H9 (cell line): Measurements from ENCODE around the gene TRAK1. TPM values are rescaled to one million over a fixed set of nuclear protein-coding genes. Genes with fewer than 3 reads are reported as not detected.

Experiments
- DNase-seq: peaks from one replicate; pipeline ENCODE4 v3.0.0-alpha.2; 2017
- H2AFZ ChIP-seq: one replicate; pipeline ENCODE4 v1.6.1; 2013; ENCODE audit warnings: mild to moderate bottlenecking, low read length, control low read depth, moderate library complexity
- H2AK5ac ChIP-seq: 2 replicates; pipeline ENCODE4 v1.6.1; 2013; ENCODE audit warnings: low read length, control low read depth, mixed read lengths; ENCODE audit not compliant: insufficient read length
- H2BK120ac ChIP-seq: one replicate; pipeline ENCODE4 v1.6.1; 2013; ENCODE audit warnings: low read depth, mild to moderate bottlenecking, low read length, control low read depth, inconsistent platforms; ENCODE audit not compliant: poor library complexity, severe bottlenecking
- H2BK12ac ChIP-seq: 2 replicates; pipeline ENCODE4 v1.6.1; 2013; ENCODE audit warnings: low read length, control low read depth, mixed read lengths, low read depth; ENCODE audit not compliant: insufficient read length
- H2BK15ac ChIP-seq: 2 replicates; pipeline ENCODE4 v1.6.1; 2013; ENCODE audit warnings: low read depth, low read length, control low read depth
- H2BK20ac ChIP-seq: one replicate; pipeline ENCODE4 v1.6.1; 2013; ENCODE audit warnings: low read depth, mild to moderate bottlenecking, low read length, control low read depth, inconsistent platforms; ENCODE audit not compliant: poor library complexity, severe bottlenecking
- H2BK5ac ChIP-seq: 2 replicates; pipeline ENCODE4 v1.6.1; 2013; ENCODE audit warnings: low read length, control low read depth, mixed read lengths; ENCODE audit not compliant: insufficient read length
- H3K14ac ChIP-seq: 2 replicates; pipeline ENCODE4 v1.6.1; 2013; ENCODE audit warnings: low read length, control low read depth; ENCODE audit not compliant: insufficient read depth
- H3K18ac ChIP-seq: 2 replicates; pipeline ENCODE4 v1.6.1; 2013; ENCODE audit warnings: low read depth, mild to moderate bottlenecking, mixed read lengths, low read length, control low read depth; ENCODE audit not compliant: insufficient read length
- H3K23ac ChIP-seq: 2 replicates; pipeline ENCODE4 v1.6.1; 2013; ENCODE audit warnings: low read length, control low read depth, mixed read lengths, low read depth; ENCODE audit not compliant: insufficient read length
- H3K23me2 ChIP-seq: 2 replicates; pipeline ENCODE4 v1.6.1; 2013; ENCODE audit warnings: low read depth, mild to moderate bottlenecking, mixed read lengths, low read length, control low read depth; ENCODE audit not compliant: insufficient read length, poor library complexity, severe bottlenecking
- H3K27ac ChIP-seq: 2 replicates; pipeline ENCODE4 v1.5.1; 2013; ENCODE audit warnings: low read length, control low read depth, mixed read lengths, low read depth; ENCODE audit not compliant: insufficient read length
- H3K27me3 ChIP-seq: 2 replicates; pipeline ENCODE4 v1.6.1; 2013; ENCODE audit warnings: low read length, control low read depth, inconsistent platforms; ENCODE audit not compliant: insufficient read depth
- H3K4ac ChIP-seq: 2 replicates; pipeline ENCODE4 v1.6.1; 2013; ENCODE audit warnings: low read depth, mild to moderate bottlenecking, control low read depth, inconsistent platforms, low read length, moderate library complexity
- H3K4me1 ChIP-seq: 2 replicates; pipeline ENCODE4 v1.6.1; 2013; ENCODE audit warnings: low read length, control low read depth, inconsistent platforms; ENCODE audit not compliant: insufficient read depth
- H3K4me2 ChIP-seq: 2 replicates; pipeline ENCODE4 v1.6.1; 2013; ENCODE audit warnings: low read length, control low read depth, mixed read lengths; ENCODE audit not compliant: insufficient read length, insufficient read depth
- H3K56ac ChIP-seq: 2 replicates; pipeline ENCODE4 v1.6.1; 2013; ENCODE audit warnings: low read depth, mild to moderate bottlenecking, mixed read lengths, low read length, control low read depth; ENCODE audit not compliant: insufficient read length
- H3K79me1 ChIP-seq: 2 replicates; pipeline ENCODE4 v1.6.1; 2013; ENCODE audit warnings: low read depth, mild to moderate bottlenecking, moderate library complexity, low read length, control low read depth, inconsistent platforms; ENCODE audit not compliant: insufficient read depth, poor library complexity, severe bottlenecking
- H3K79me2 ChIP-seq: 2 replicates; pipeline ENCODE4 v1.6.1; 2013; ENCODE audit warnings: low read length, control low read depth, inconsistent platforms; ENCODE audit not compliant: insufficient read depth
- H3K9ac ChIP-seq: 2 replicates; pipeline ENCODE4 v1.6.1; 2013; ENCODE audit warnings: low read length, control low read depth, mixed read lengths; ENCODE audit not compliant: insufficient read length; ENCODE audit errors: extremely low read depth
- H3K9me3 ChIP-seq: one replicate; pipeline ENCODE4 v1.6.1; 2013; ENCODE audit warnings: low read depth, low read length, inconsistent platforms; ENCODE audit not compliant: control insufficient read depth
- H3T11ph ChIP-seq: one replicate; pipeline ENCODE4 v1.6.1; 2013; ENCODE audit warnings: mild to moderate bottlenecking, low read length, control low read depth, inconsistent platforms
- H4K20me1 ChIP-seq: one replicate; pipeline ENCODE4 v1.6.1; 2013; ENCODE audit not compliant: control insufficient read depth, insufficient read length, insufficient read depth
- H4K5ac ChIP-seq: 2 replicates; pipeline ENCODE4 v1.6.1; 2013; ENCODE audit warnings: low read depth, mild to moderate bottlenecking, mixed read lengths, low read length, control low read depth; ENCODE audit not compliant: insufficient read length
- H4K8ac ChIP-seq: replicated peaks from 2 replicates; pipeline ENCODE4 v1.6.1; 2013; ENCODE audit warnings: low read length, control low read depth, mixed read lengths, low read depth; ENCODE audit not compliant: insufficient read length
- H4K91ac ChIP-seq: 2 replicates; pipeline ENCODE4 v1.6.1; 2013; ENCODE audit warnings: low read depth, mild to moderate bottlenecking, moderate library complexity, mixed read lengths, low read length, control low read depth; ENCODE audit not compliant: insufficient read length
- H3K27ac Mint-ChIP-seq, 3 experiments: 2 replicates in 2 of 3; 3 replicates in 1 of 3; pipeline ENCODE4 v1.8.0; 2020 to 2021; ENCODE audit warnings: mixed read lengths in 3 of 3, mild to moderate bottlenecking in 1 of 3, moderate library complexity in 1 of 3
- H3K27me3 Mint-ChIP-seq: 2 replicates; pipeline ENCODE4 v1.8.0; 2021; ENCODE audit warnings: low read depth, mild to moderate bottlenecking, moderate library complexity, mixed read lengths
- H3K36me3 Mint-ChIP-seq, 3 experiments: 2 replicates in 2 of 3; 3 replicates in 1 of 3; pipeline ENCODE4 v1.8.0; 2020 to 2021; ENCODE audit warnings: low read depth in 3 of 3, mixed read lengths in 3 of 3; ENCODE audit not compliant: insufficient read depth in 1 of 3
- H3K4me1 Mint-ChIP-seq, 2 experiments: 2 replicates each; pipeline ENCODE4 v1.8.0; 2020; ENCODE audit warnings: mixed read lengths in 2 of 2
- H3K4me3 Mint-ChIP-seq, 2 experiments: 2 replicates in 1 of 2; 3 replicates in 1 of 2; pipeline ENCODE4 v1.8.0; 2020 to 2021; ENCODE audit warnings: mild to moderate bottlenecking in 2 of 2, mixed read lengths in 2 of 2, moderate library complexity in 1 of 2
- H3K9me3 Mint-ChIP-seq, 2 experiments: 2 replicates in 1 of 2; 3 replicates in 1 of 2; pipeline ENCODE4 v1.8.0; 2020; ENCODE audit warnings: mild to moderate bottlenecking in 2 of 2, mixed read lengths in 2 of 2, moderate library complexity in 1 of 2
- CTCF ChIP-seq: fragments of 200-600 bp; sonication (generic); conservative IDR thresholded peaks from 3 replicates; pipeline ENCODE4 v1.8.0; 2021; ENCODE audit warnings: antibody characterized with exemption, mild to moderate bottlenecking
- WGBS: extraction: QIAGEN DNeasy Blood & Tissue Kit; methylation state at CpG from one replicate; pipeline ENCODE4 v1.1.7; 2013; ENCODE audit warnings: missing lambda C conversion rate, low lambda C conversion rate, mixed read lengths; ENCODE audit not compliant: insufficient read length; ENCODE audit errors: extremely low coverage; 5-methylcytosine and 5-hydroxymethylcytosine counted together
- total RNA-seq: library from RNA; stranded (reverse); gene quantifications from 2 replicates; pipeline ENCODE4 v1.2.1, GENCODE V29; 2021

TRAK1 gene
- total RNA-seq, 1 experiment from 2014 or later, result 34.2 TPM

GRCh38 chr3:42152193-42152592 is 61.0 kb downstream of the TRAK1 start:
- Histone ChIP-seq H3K9me3 (no peaks in the 10 kb centered on the region), H3K27ac (no peak overlapping the region), H3K27me3 (no peaks in the 10 kb centered on the region), H3K4ac (no peak overlapping the region), H3K4me1 (no peaks in the 10 kb centered on the region), H2BK15ac (no peak overlapping the region), H3K56ac (no peak overlapping the region), H2AK5ac (no peak overlapping the region), H3K23me2 (no peaks in the 10 kb centered on the region), H2BK5ac (no peak overlapping the region), H3K79me1 (peaks cover 2% of the 10 kb centered on the region), H3K9ac (no peak overlapping the region), H4K20me1 (peaks cover 3% of the 10 kb centered on the region), H3K79me2 (peaks cover 2% of the 10 kb centered on the region; the same call in 1 of the 2 replicates), H4K8ac (no peak overlapping the region), H3K18ac (no peak overlapping the region), H4K91ac (no peak overlapping the region), H3K4me2 (no peak overlapping the region), H3K23ac (no peak overlapping the region), H2BK20ac (no peak overlapping the region), H2BK12ac (no peak overlapping the region), H3T11ph (no peak overlapping the region), H2AFZ (no peak overlapping the region), H4K5ac (no peak overlapping the region), H2BK120ac (no peak overlapping the region), H3K14ac (no peak overlapping the region)
- Mint-ChIP-seq H3K4me3 (no peak overlapping the region), H3K27ac (no peak overlapping the region), H3K4me1 (peaks cover 14 to 17% of the 10 kb centered on the region in 2 experiments), H3K27me3 (no peaks in the 10 kb centered on the region), H3K9me3 (no peaks in the 10 kb centered on the region), H3K36me3 (no peaks in the 10 kb centered on the region)
- no CpG with 5 or more reads among the region's 5 CpGs for WGBS
- no peak for TF ChIP-seq CTCF
- DNase-seq, result no peak
